ENCODE measurements around the gene ERFL. TPM values are rescaled to one million over a fixed set of nuclear protein-coding genes. Genes with fewer than 3 reads are reported as not detected.

ERFL gene
- total RNA-seq, 1 donor from 2014 or later = 0.49 TPM

DNA sequence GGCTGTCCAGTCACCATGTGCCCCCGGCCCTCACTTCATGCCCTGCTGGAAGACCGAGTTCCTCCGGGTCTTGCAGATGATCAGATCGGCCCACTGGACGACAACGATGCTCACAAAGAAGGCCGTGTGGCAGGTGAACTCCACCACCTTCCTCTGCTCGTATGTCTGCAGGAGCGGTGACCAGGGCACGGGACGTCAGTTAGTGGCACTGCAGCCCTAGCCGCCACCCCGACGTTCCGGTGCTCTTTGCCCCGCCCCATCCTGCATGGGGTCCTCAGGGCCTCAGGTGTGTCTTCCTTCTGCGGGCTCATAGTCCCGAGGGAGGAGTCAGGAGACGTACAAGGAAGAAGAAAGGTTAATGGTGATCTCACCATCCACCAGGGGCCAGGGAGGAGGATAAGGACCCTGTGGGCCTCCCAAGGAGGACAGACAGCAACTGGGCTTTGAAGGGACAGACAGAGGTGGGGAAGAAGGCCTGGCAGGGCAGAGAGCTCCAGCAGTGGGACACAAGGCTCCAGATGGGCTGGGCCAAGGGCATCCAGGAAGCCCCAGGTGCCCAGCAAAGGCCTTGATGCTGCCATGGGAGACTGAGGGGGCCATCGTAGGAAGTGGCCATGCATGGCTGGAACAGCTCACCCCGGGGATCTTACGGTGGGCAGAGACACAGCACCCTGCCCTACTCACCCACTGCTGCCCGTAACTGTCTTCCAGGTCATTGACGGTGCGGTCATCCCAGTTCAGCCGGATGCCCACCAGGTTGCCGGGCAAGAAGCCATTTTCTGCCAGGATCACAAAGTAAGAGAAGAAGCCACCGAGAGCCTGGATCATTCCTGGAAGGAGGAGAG, 40.7 kb upstream of the ERFL start:
- H3K4me1 ChIP-seq = no peaks in the 10 kb centered on the region
- TF ChIP-seq, protein P1, sequence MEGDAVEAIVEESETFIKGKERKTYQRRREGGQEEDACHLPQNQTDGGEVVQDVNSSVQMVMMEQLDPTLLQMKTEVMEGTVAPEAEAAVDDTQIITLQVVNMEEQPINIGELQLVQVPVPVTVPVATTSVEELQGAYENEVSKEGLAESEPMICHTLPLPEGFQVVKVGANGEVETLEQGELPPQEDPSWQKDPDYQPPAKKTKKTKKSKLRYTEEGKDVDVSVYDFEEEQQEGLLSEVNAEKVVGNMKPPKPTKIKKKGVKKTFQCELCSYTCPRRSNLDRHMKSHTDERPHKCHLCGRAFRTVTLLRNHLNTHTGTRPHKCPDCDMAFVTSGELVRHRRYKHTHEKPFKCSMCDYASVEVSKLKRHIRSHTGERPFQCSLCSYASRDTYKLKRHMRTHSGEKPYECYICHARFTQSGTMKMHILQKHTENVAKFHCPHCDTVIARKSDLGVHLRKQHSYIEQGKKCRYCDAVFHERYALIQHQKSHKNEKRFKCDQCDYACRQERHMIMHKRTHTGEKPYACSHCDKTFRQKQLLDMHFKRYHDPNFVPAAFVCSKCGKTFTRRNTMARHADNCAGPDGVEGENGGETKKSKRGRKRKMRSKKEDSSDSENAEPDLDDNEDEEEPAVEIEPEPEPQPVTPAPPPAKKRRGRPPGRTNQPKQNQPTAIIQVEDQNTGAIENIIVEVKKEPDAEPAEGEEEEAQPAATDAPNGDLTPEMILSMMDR (IDR thresholded peaks at IDR 0.05) = no peak
- no peak for TF ChIP-seq POLR2AphosphoS5 (IDR thresholded peaks at IDR 0.05; ENCODE audit: insufficient read depth in 1 of 2, low read depth in 1 of 2)
- H3K27ac ChIP-seq = no peak overlapping the region
- DNase-seq (ENCODE audit: extremely low spot score in 2 of 2) = no peak
- H3K27me3 ChIP-seq = no peaks in the 10 kb centered on the region
- H3K4me3 ChIP-seq = no peak overlapping the region
- no peaks in the 10 kb centered on the region for H3K9me3 ChIP-seq
- H3K36me3 ChIP-seq = no peaks in the 10 kb centered on the region
- intact Hi-C loops (cut with DNase I) = no loop called here

DNA sequence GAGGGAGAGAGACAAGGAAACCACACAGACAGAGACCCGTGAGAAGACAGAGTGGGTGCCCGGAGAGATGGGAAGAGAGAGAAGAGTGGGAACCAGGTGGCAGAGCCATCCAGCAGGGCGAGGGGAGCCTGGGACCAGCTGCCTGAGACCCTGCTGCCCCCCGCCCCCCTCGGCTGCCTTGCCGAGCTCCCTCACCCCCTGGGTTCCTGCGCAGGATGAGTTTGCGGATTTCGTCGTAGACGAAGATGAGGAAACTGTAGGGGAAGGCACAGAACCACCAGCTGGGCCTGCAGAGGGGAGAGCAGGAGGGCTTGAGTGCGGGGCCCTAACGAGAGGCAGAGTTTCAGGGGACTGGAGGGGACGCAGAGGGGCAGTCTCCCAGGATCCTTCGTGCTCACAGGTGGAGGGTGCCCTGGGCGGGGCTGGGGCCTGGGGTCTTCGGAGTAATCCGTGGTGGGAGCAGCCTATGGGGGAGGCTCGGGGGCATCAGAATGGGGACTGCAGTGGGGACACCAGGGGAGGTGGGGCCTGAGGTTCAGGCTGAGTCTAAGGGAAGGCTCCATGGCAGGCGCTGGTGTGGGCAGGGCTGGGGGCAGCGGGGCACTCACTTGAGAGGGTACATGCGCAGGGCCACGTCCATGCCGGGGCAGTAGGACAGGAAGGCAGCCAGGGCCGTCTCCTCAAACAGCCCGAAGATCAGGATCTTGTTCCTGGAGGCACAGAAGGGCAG, 39.0 kb upstream of the ERFL start:
- no peaks in the 10 kb centered on the region for H3K27me3 ChIP-seq
- no peak for TF ChIP-seq POLR2AphosphoS5 (IDR thresholded peaks at IDR 0.05; ENCODE audit: insufficient read depth in 1 of 2, low read depth in 1 of 2)
- TF ChIP-seq, protein P1 (IDR thresholded peaks at IDR 0.05) = no peak
- no peak for TF ChIP-seq POLR2A (IDR thresholded peaks at IDR 0.05)
- intact Hi-C loops (cut with DNase I) = no loop called here

DNA sequence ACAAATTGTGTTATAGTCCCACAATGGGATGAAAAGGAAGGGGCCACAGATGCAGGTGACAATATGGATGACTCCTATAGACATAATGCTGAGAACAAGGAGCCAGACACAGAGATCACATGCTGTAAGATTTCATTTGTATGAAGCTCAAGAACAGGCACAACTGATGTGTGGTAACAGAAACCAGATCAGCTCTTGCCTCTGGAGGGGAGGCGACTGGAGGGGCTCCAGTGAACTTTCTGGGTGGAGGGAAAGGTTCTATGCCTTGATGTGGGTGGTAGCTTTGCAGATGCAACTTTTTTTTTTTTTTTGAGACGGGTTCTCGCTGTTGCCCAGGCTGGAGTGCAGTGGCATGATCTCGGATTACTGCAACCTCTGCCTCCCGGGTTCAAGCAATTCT, 36.9 kb upstream of the ERFL start:
- H3K4me1 ChIP-seq = no peaks in the 10 kb centered on the region
- H3K27me3 ChIP-seq = no peaks in the 10 kb centered on the region
- no peaks in the 10 kb centered on the region for H3K9me3 ChIP-seq
- H3K27ac ChIP-seq = no peak overlapping the region
- H3K36me3 ChIP-seq = no peaks in the 10 kb centered on the region
- no peak for DNase-seq (ENCODE audit: extremely low spot score in 2 of 2)
- TF ChIP-seq POLR2A (IDR thresholded peaks at IDR 0.05) = no peak
- TF ChIP-seq, protein P1 (IDR thresholded peaks at IDR 0.05) = no peak
- no peak for TF ChIP-seq POLR2AphosphoS5 (IDR thresholded peaks at IDR 0.05; ENCODE audit: insufficient read depth in 1 of 2, low read depth in 1 of 2)
- intact Hi-C loops (cut with DNase I) = no loop called here
- H3K4me3 ChIP-seq = no peak overlapping the region

More for the DNA sequence above, 39.0 kb upstream of the ERFL start:
- Histone ChIP-seq H3K4me1 (no peaks in the 10 kb centered on the region), H3K4me3 (no peak overlapping the region), H3K36me3 (no peaks in the 10 kb centered on the region), H3K27ac (no peak overlapping the region), H3K9me3 (no peaks in the 10 kb centered on the region)
- no peak for DNase-seq (ENCODE audit: extremely low spot score in 2 of 2)

DNA sequence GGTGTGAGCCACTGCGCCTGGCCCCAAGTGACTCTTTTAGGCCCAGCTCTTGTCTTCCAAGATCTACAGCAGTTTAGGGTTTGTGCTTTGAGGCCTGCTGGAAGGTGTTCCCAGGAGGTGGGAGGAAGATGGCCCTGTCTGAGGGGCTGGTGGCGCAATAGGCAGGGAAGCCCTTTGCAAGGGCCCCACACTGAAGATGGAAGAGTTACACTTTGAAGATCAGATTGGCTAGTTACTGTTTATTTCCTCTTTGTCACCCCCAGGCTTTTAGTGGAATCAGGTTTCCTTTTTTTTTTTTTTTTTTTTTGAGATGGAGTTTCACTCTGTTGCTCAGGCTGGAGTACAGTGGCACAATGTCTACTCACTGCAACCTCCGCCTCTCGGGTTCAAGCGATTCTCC, 32.7 kb upstream of the ERFL start:
- Histone ChIP-seq H3K36me3 (peaks cover 0 to 8% of the 10 kb centered on the region in 2 donors), H3K9me3 (no peaks in the 10 kb centered on the region), H3K27me3 (no peaks in the 10 kb centered on the region), H3K27ac (no peak overlapping the region), H3K4me1 (peaks cover 14% of the 10 kb centered on the region), H3K4me3 (no peak overlapping the region)
- intact Hi-C loops (cut with DNase I) = no loop called here
- TF ChIP-seq POLR2AphosphoS5 (IDR thresholded peaks at IDR 0.05; ENCODE audit: insufficient read depth in 1 of 2, low read depth in 1 of 2) = no peak
- TF ChIP-seq POLR2A (IDR thresholded peaks at IDR 0.05) = no peak
- TF ChIP-seq, protein P1 (IDR thresholded peaks at IDR 0.05) = no peak
- DNase-seq (ENCODE audit: extremely low spot score in 2 of 2) = no peak
